GM12872 (cell line): ENCODE measurements around the gene SLC48A1.
A peak's percentile ranks its signal among the peaks of the same experiment; 100 is the strongest.

Source experiments
- CTCF ChIP-seq: IDR thresholded peaks from 3 replicates; pipeline ENCODE4 v1.5.1; 2011; ENCODE audit warnings: low read depth, mild to moderate bottlenecking, low read length, moderate library complexity; ENCODE audit not compliant: insufficient read depth

Gene SLC48A1

GRCh38 chr12:47754881-47755280 lies 18.2 kb upstream of the SLC48A1 start:
- no peak for TF ChIP-seq CTCF

GRCh38 chr12:47755655-47756562 lies 17.1 kb upstream of the SLC48A1 start:
- TF ChIP-seq CTCF: no peak

- no peak for TF ChIP-seq CTCF
Observed at GRCh38 chr12:47757364-47757839, 15.6 kb upstream of the SLC48A1 start.

GRCh38 chr12:47757840-47758583 lies 15.0 kb upstream of the SLC48A1 start:
- TF ChIP-seq CTCF: no peak

GRCh38 chr12:47758584-47758833 lies 14.5 kb upstream of the SLC48A1 start:
- TF ChIP-seq CTCF: no peak

GRCh38 chr12:47758834-47759690 lies 14.0 kb upstream of the SLC48A1 start, which contains the start of gene RAPGEF3:
Gene RAPGEF3 (minus strand): TSS chr12:47758880. CDS start chr12:47758556, 324 bp downstream.
- TF ChIP-seq CTCF: peak; percentile 71
